K562 treated with DMSO at 1 percent for 24 hours (cell line): ENCODE data around the gene FBXL22. TPM values are rescaled to one million over a fixed set of nuclear protein-coding genes. Genes with fewer than 3 reads are reported as not detected.

Source experiments
- total RNA-seq: library from RNA; unstranded; fragments of 300-600 nt; gene quantifications from 2 replicates; pipeline ENCODE4 v1.2.3, GENCODE V29; 2022; ENCODE audit warnings: low read depth; ENCODE audit not compliant: insufficient read depth

Gene FBXL22
- not detected in 2 replicates for total RNA-seq

GRCh38 chr15:63597038-63597790, at the start of gene FBXL22:
Gene FBXL22 (plus strand): TSS chr15:63597387. CDS start chr15:63597393, 6 bp downstream.

Other genes starting within 250 kb of the FBXL22 start
- gene CA12, start 215.5 kb upstream of the FBXL22 start, total RNA-seq, result 0.80 and 2.4 TPM in 2 replicates
- 23.9 and 24.9 TPM in 2 replicates for gene USP3, start 92.8 kb upstream of the FBXL22 start, total RNA-seq
- 97.3 and 103 TPM in 2 replicates for gene HERC1, start 236.6 kb downstream of the FBXL22 start, total RNA-seq